GM12875 (cell line): ENCODE measurements around the gene UNC5A.

Source experiments
- H3K4me3 ChIP-seq: one replicate; pipeline ENCODE4 v1.5.1; 2011; ENCODE audit warnings: low read depth, low read length, control low read depth
- TF ChIP-seq, protein P1 (sequence below): IDR thresholded peaks from 2 replicates; pipeline ENCODE4 v1.5.1; 2011; ENCODE audit warnings: low read depth, mild to moderate bottlenecking, control low read depth, inconsistent platforms, low read length, moderate library complexity, borderline replicate concordance; ENCODE audit not compliant: insufficient read depth

UNC5A gene

GRCh38 chr5:176771102-176771845 is 39.1 kb upstream of the UNC5A start:
- no peak overlapping the region for H3K4me3 ChIP-seq
- TF ChIP-seq, protein P1, sequence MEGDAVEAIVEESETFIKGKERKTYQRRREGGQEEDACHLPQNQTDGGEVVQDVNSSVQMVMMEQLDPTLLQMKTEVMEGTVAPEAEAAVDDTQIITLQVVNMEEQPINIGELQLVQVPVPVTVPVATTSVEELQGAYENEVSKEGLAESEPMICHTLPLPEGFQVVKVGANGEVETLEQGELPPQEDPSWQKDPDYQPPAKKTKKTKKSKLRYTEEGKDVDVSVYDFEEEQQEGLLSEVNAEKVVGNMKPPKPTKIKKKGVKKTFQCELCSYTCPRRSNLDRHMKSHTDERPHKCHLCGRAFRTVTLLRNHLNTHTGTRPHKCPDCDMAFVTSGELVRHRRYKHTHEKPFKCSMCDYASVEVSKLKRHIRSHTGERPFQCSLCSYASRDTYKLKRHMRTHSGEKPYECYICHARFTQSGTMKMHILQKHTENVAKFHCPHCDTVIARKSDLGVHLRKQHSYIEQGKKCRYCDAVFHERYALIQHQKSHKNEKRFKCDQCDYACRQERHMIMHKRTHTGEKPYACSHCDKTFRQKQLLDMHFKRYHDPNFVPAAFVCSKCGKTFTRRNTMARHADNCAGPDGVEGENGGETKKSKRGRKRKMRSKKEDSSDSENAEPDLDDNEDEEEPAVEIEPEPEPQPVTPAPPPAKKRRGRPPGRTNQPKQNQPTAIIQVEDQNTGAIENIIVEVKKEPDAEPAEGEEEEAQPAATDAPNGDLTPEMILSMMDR, result no peak

DNA sequence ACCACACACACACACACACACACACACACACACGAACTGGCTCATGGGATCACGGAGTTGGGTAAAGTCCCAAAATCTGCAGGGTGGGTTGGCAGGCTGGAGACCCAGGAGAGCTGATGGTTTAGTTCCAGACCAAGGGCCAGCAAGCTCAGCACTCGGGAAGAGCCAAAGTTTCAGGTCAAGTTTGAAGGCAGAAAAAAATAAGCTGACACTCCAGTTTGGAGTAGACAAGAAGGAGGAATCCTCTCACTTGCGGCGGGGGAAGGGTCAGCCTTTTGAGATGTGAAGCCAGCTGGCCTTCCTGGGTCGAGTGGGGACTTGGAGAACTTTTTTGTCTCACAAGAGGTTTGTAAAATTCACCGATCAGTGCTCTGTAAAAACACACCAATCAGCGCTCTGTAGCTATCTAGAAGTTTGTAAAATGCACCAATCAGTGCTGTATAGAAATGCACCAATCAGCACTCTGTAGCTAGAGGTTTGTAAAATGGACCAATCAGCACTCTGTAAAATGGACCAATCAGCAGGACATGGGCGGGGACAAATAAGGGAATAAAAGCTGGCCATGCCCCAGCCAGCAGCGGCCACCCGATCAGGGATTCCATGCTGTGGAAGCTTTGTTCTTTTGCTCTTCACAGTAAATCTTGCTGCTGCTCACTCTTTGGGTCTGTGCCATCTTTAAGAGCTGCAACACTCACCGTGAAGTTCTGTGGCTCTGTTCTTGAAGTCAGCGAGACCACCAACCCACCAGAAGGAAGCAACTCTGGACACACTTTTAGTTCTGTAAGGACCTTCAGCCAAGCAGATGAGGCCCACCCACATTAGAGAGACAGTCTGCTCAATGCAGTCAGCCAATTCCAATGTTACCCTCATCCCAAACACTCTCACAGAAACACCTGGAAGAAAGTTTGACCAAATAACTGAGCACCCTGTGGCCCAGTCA is 37.8 kb upstream of the UNC5A start:
- TF ChIP-seq, protein P1, result no peak
- H3K4me3 ChIP-seq, result no peak overlapping the region

- H3K4me3 ChIP-seq, result no peak overlapping the region
- TF ChIP-seq, protein P1, result no peak
Measured at GRCh38 chr5:176773408-176774035, 36.8 kb upstream of the UNC5A start.

GRCh38 chr5:176774216-176775171 is 35.9 kb upstream of the UNC5A start:
- no peak overlapping the region for H3K4me3 ChIP-seq
- TF ChIP-seq, protein P1, result no peak

DNA sequence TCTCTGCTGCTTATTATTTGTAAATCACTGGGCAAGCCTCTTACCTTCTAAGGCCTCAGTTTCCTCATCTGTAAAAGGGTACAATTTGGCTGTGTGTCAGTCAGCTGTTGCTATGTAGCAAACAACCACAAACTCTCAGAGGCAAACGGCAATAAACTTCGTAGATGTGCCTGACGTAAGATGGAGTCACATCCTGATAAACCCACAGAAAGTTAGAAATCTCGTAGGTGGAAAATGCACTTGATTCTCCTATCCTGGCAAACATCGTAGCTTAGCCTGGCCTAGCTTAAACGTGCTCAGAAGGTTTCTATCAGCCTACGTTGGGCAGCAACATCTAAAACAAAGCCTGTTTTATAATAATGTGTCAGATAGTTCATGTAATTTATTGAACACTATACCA is 35.0 kb upstream of the UNC5A start:
- TF ChIP-seq, protein P1, result no peak
- no peak overlapping the region for H3K4me3 ChIP-seq

DNA sequence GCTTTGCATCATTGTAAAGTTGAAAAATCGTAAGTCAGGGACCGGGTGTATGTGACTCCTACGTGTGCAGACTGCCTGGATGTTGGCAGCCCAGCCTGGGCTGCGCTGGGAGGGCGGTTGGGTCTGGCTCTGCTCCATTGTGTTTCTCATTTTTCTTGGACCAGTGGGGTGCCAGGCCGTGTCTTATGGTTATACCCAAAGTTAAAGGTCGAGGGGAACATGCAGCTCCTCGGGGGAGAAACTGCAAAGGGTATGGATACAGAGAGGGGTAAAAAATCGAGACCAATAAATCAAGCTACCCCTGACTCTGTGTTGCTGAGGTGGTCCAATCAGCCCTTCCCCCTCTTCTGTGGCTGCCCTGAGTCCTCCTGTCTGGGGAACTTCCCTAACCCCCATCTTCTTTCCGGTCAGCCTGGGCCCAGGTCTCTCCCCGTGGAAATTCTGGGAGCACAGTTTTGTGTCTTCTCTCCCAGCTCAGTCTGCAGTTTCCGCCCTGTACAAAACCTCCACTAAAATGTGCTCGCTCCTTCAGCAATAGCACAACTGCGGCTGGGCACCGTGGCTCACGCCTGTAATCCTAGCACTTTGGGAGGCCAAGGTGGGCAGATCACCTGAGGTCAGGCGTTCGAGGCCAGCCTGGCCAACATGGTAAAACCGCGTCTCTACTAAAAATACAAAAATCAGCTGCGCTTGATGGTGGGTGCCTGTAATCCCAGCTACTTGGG is 34.1 kb upstream of the UNC5A start:
- TF ChIP-seq, protein P1, result no peak
- no peak overlapping the region for H3K4me3 ChIP-seq
